Stomach smooth muscle (tissue), 2 donors: ENCODE results near the gene ZNF280B.
A peak's percentile ranks its signal among the peaks of the same experiment; 100 is the strongest.
"Not testable (repeated sequence)": the region's sequence is repeated elsewhere in the genome, so short reads cannot be mapped to it uniquely, and the experiment has no call there.

Experiments
- H3K27ac ChIP-seq: one replicate; pipeline ENCODE4 v1.7.0; 2013; ENCODE audit warnings: mild to moderate bottlenecking, low read length, inconsistent platforms
- H3K27me3 ChIP-seq, 2 donors: one replicate each; pipeline ENCODE4 v1.7.0; 2013; ENCODE audit warnings: low read length in 2 of 2; ENCODE audit not compliant: insufficient read depth in 2 of 2, control insufficient read depth in 1 of 2
- H3K36me3 ChIP-seq, 2 donors: one replicate each; pipeline ENCODE4 v1.7.0; 2013; ENCODE audit warnings: low read length in 2 of 2; ENCODE audit not compliant: control insufficient read depth in 2 of 2, insufficient read depth in 2 of 2
- H3K4me1 ChIP-seq: one replicate; pipeline ENCODE4 v1.7.0; 2013; ENCODE audit warnings: low read length; ENCODE audit not compliant: control insufficient read depth, insufficient read depth
- H3K4me3 ChIP-seq, 2 donors: one replicate each; pipeline ENCODE4 v1.7.0; 2013; ENCODE audit warnings: low read length in 2 of 2
- H3K9ac ChIP-seq, 2 donors: one replicate each; pipeline ENCODE4 v1.7.0; 2013; ENCODE audit warnings: low read length in 2 of 2, mild to moderate bottlenecking in 1 of 2
- H3K9me3 ChIP-seq, 2 donors: one replicate each; pipeline ENCODE4 v1.7.0; 2013; ENCODE audit warnings: low read length in 2 of 2; ENCODE audit not compliant: control insufficient read depth in 2 of 2
- donor health status: healthy.
- donor health status: Pancreatic carcinoma.

Gene ZNF280B

GRCh38 chr22:22507743-22508273 lies 734 bp downstream of the ZNF280B start:
- H3K9me3 ChIP-seq, result no peaks in the 10 kb centered on the region
- H3K27ac ChIP-seq, result no peak overlapping the region
- H3K4me1 ChIP-seq, result no peaks in the 10 kb centered on the region
- no peaks in the 10 kb centered on the region for H3K27me3 ChIP-seq
- H3K9ac ChIP-seq, result peak overlapping the region; percentile 48 to 73
- H3K36me3 ChIP-seq, result no peaks in the 10 kb centered on the region
- peak overlapping the region; percentile 75 to 84 for H3K4me3 ChIP-seq

GRCh38 chr22:22506736-22507135 lies 1.8 kb downstream of the ZNF280B start:
- H3K9ac ChIP-seq, result no peak overlapping the region
- H3K4me3 ChIP-seq, result no peak overlapping the region

GRCh38 chr22:22498267-22498666 lies 10.3 kb downstream of the ZNF280B start:
- Histone ChIP-seq H3K27ac (no peak overlapping the region), H3K36me3 (peaks cover 1 to 3% of the 10 kb centered on the region in 2 donors), H3K4me1 (no peaks in the 10 kb centered on the region), H3K4me3 (no peak overlapping the region), H3K9me3 (no peaks in the 10 kb centered on the region), H3K9ac (no peak overlapping the region), H3K27me3 (no peaks in the 10 kb centered on the region)

More at GRCh38 chr22:22506736-22507135, 1.8 kb downstream of the ZNF280B start:
- H3K4me1 ChIP-seq, result no peaks in the 10 kb centered on the region
- no peaks in the 10 kb centered on the region for H3K27me3 ChIP-seq
- no peaks in the 10 kb centered on the region for H3K9me3 ChIP-seq
- no peaks in the 10 kb centered on the region for H3K36me3 ChIP-seq
- no peak overlapping the region for H3K27ac ChIP-seq

GRCh38 chr22:22491589-22491988 lies 17.0 kb downstream of the ZNF280B start:
- not testable (repeated sequence) for H3K9ac ChIP-seq, H3K4me3 ChIP-seq, H3K27me3 ChIP-seq, H3K4me1 ChIP-seq, H3K36me3 ChIP-seq, H3K9me3 ChIP-seq, H3K27ac ChIP-seq

GRCh38 chr22:22488736-22489135 lies 19.8 kb downstream of the ZNF280B start:
- no peak overlapping the region for H3K27ac ChIP-seq
- no peak overlapping the region for H3K4me3 ChIP-seq
- H3K4me1 ChIP-seq, result no peaks in the 10 kb centered on the region
- no peaks in the 10 kb centered on the region for H3K27me3 ChIP-seq
- peaks cover under 1 to 8% of the 10 kb centered on the region in 2 donors for H3K36me3 ChIP-seq
- no peak overlapping the region for H3K9ac ChIP-seq
- no peaks in the 10 kb centered on the region for H3K9me3 ChIP-seq

- Histone ChIP-seq H3K27me3 (no peaks in the 10 kb centered on the region), H3K4me1 (no peaks in the 10 kb centered on the region), H3K4me3 (no peak overlapping the region), H3K9me3 (no peaks in the 10 kb centered on the region), H3K9ac (no peak overlapping the region), H3K36me3 (peaks cover 0 to 5% of the 10 kb centered on the region in 2 donors), H3K27ac (no peak overlapping the region)
Observed at GRCh38 chr22:22487869-22488597, 20.5 kb downstream of the ZNF280B start.

GRCh38 chr22:22487059-22487458 lies 21.5 kb downstream of the ZNF280B start:
- no peaks in the 10 kb centered on the region for H3K27me3 ChIP-seq
- no peaks in the 10 kb centered on the region for H3K4me1 ChIP-seq

GRCh38 chr22:22486132-22486899 lies 22.2 kb downstream of the ZNF280B start:
- Histone ChIP-seq H3K9ac (no peak overlapping the region), H3K36me3 (peaks cover 0 to 5% of the 10 kb centered on the region in 2 donors), H3K27me3 (no peaks in the 10 kb centered on the region), H3K9me3 (no peaks in the 10 kb centered on the region), H3K4me3 (no peak overlapping the region), H3K27ac (no peak overlapping the region), H3K4me1 (no peaks in the 10 kb centered on the region)

More at GRCh38 chr22:22487059-22487458, 21.5 kb downstream of the ZNF280B start:
- H3K36me3 ChIP-seq, result peaks cover 0 to 5% of the 10 kb centered on the region in 2 donors
- H3K4me3 ChIP-seq, result no peak overlapping the region
- no peaks in the 10 kb centered on the region for H3K9me3 ChIP-seq
- no peak overlapping the region for H3K27ac ChIP-seq
- H3K9ac ChIP-seq, result no peak overlapping the region

GRCh38 chr22:22485524-22485923 lies 23.0 kb downstream of the ZNF280B start:
- no peaks in the 10 kb centered on the region for H3K27me3 ChIP-seq
- H3K4me3 ChIP-seq, result no peak overlapping the region
- peaks cover 0 to 5% of the 10 kb centered on the region in 2 donors for H3K36me3 ChIP-seq
- H3K27ac ChIP-seq, result no peak overlapping the region
- H3K9me3 ChIP-seq, result no peaks in the 10 kb centered on the region
- no peak overlapping the region for H3K9ac ChIP-seq
- H3K4me1 ChIP-seq, result no peaks in the 10 kb centered on the region

GRCh38 chr22:22484023-22484422 lies 24.5 kb downstream of the ZNF280B start:
- Histone ChIP-seq H3K9me3 (no peaks in the 10 kb centered on the region), H3K27me3 (no peaks in the 10 kb centered on the region), H3K9ac (no peak overlapping the region), H3K36me3 (peaks cover 0 to 5% of the 10 kb centered on the region in 2 donors), H3K4me3 (no peak overlapping the region), H3K4me1 (no peaks in the 10 kb centered on the region), H3K27ac (no peak overlapping the region)
